ENCODE data around the gene PRELID3B. TPM values are rescaled to one million over a fixed set of nuclear protein-coding genes. Genes with fewer than 3 reads are reported as not detected.

Gene PRELID3B
- total RNA-seq, 6 experiments from 2014 or later = 16.3 to 37.5 (median 23.3) TPM

DNA sequence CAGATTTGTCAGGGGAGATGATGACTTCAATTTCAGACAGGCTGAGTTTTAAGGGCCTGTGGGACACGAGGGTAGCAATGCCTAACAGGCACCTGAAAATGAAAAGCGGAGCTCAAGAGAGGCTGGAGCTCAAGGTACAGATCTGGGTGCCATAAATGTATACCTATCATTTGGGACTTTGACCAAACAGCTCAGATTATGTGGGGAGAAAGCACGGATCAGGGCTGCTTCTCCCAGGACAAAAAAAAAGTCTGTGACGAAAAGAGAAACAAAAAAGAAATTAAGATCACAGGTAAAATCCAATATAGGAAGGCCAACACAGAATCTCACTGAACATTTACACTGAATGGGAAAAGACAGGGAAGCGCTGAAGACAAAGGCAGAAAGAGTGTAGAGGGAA, 1.9 kb downstream of the PRELID3B start:
- peaks cover 0 to 28% (median 7%) of the 10 kb centered on the region in 4 donors for H3K4me1 ChIP-seq
- intact Hi-C loops (cut with DNase I) = loop anchor here (10.0 kb wide), 2 partner anchors 146 to 156 kb away; no protein-coding TSS in a partner anchor
- no peak for ATAC-seq
- TF ChIP-seq POLR2A (IDR thresholded peaks at IDR 0.05) = no peak
- TF ChIP-seq, protein P1, sequence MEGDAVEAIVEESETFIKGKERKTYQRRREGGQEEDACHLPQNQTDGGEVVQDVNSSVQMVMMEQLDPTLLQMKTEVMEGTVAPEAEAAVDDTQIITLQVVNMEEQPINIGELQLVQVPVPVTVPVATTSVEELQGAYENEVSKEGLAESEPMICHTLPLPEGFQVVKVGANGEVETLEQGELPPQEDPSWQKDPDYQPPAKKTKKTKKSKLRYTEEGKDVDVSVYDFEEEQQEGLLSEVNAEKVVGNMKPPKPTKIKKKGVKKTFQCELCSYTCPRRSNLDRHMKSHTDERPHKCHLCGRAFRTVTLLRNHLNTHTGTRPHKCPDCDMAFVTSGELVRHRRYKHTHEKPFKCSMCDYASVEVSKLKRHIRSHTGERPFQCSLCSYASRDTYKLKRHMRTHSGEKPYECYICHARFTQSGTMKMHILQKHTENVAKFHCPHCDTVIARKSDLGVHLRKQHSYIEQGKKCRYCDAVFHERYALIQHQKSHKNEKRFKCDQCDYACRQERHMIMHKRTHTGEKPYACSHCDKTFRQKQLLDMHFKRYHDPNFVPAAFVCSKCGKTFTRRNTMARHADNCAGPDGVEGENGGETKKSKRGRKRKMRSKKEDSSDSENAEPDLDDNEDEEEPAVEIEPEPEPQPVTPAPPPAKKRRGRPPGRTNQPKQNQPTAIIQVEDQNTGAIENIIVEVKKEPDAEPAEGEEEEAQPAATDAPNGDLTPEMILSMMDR (IDR thresholded peaks at IDR 0.05) = no peak
- no peaks in the 10 kb centered on the region for H3K9me3 ChIP-seq
- no peak for DNase-seq
- no peaks in the 10 kb centered on the region for H3K27me3 ChIP-seq
- H3K36me3 ChIP-seq = peaks cover 14 to 26% (median 20%) of the 10 kb centered on the region in 4 donors
- H3K4me3 ChIP-seq = no peak overlapping the region
- 86% methylated on average over 5 of the region's 5 CpGs for WGBS (ENCODE audit: insufficient coverage, low coverage, low lambda C conversion rate, missing lambda C conversion rate)
- no peak overlapping the region for H3K27ac ChIP-seq

DNA sequence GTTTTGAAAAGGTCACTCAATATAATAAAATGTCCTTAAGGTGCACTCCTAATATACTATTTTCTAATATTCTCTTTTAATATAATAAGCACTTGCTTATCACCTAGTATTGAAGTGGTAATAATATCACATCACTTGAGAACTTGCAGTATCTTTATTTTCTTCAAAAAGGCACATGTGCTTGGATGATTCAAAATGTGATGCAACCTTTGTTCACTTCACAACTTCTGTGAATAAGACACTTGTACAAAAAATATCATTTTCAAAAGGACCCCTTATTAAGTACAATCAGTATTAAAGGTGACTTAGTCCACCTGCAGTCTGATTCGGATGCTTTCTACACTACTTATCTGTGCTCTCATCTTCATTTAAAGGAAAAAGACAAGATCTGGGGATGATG, 3.4 kb downstream of the PRELID3B start:
- Histone ChIP-seq H3K36me3 (peaks cover 15 to 40% (median 24%) of the 10 kb centered on the region in 4 donors), H3K4me1 (peaks cover 0 to 28% (median 7%) of the 10 kb centered on the region in 4 donors), H3K4me3 (no peak overlapping the region), H3K27ac (no peak overlapping the region), H3K27me3 (no peaks in the 10 kb centered on the region), H3K9me3 (no peaks in the 10 kb centered on the region)
- intact Hi-C loops (cut with DNase I) = no loop called here
- DNase-seq (no peak), ATAC-seq (no peak)
- no peak for TF ChIP-seq POLR2A (IDR thresholded peaks at IDR 0.05)
- TF ChIP-seq, protein P1 (IDR thresholded peaks at IDR 0.05) = no peak
- WGBS (ENCODE audit: insufficient coverage, low coverage, low lambda C conversion rate, missing lambda C conversion rate) = 50% methylated on average over 1 of the region's 1 CpG

DNA sequence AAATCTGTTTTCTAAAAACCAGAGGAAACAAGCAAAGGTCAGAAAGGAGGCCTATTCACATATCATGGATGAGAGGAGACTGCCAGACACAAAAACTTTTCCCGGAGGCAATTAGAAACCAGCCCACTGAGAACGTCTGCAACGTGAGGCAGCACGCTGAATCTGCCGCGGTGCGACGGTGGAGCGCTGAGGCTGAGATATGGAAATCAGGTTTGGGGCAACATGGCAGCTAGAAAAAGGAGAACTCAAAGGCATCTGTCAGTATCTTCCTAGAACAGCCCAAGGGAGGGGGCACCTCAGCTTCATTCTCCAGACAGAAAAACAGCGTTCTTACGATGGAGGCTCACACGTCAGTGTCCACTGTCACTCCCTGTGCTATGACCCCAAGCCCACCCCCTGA, 5.2 kb downstream of the PRELID3B start:
- 89% methylated on average over 9 of the region's 12 CpGs for WGBS (ENCODE audit: insufficient coverage, low coverage, low lambda C conversion rate, missing lambda C conversion rate)
- DNase-seq = no peak
- intact Hi-C loops (cut with DNase I) = no loop called here
- peaks cover 15 to 41% (median 24%) of the 10 kb centered on the region in 4 donors for H3K36me3 ChIP-seq
- TF ChIP-seq, protein P1 (IDR thresholded peaks at IDR 0.05) = no peak
- no peak for TF ChIP-seq POLR2A (IDR thresholded peaks at IDR 0.05)
- H3K4me1 ChIP-seq = peaks cover 0 to 30% (median 5%) of the 10 kb centered on the region in 4 donors
- H3K27ac ChIP-seq = no peak overlapping the region
- H3K9me3 ChIP-seq = no peaks in the 10 kb centered on the region
- no peak for ATAC-seq
- no peaks in the 10 kb centered on the region for H3K27me3 ChIP-seq
- H3K4me3 ChIP-seq = no peak overlapping the region

DNA sequence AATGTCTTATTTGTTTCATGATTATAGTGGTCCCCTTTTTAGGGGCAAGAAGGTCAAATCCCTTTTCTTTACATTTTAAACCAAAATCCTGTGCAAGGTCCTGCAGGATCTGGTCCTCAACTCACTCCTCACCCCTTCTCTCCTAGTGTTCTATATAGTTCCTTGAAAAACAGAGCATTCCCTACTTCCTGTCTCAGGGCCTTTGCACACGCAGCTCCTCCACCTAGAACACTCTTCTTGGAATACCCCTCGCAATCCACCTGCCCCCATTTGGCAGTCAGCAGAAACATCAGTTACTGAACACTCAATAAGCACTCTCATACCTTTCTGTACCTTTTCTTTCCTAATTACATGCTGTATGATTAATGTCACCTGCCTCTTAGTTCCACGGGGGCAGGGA, 7.2 kb downstream of the PRELID3B start:
- ATAC-seq (no peak), DNase-seq (no peak)
- Histone ChIP-seq H3K9me3 (no peaks in the 10 kb centered on the region), H3K27me3 (no peaks in the 10 kb centered on the region), H3K36me3 (peaks cover 15 to 41% (median 24%) of the 10 kb centered on the region in 4 donors), H3K27ac (no peak overlapping the region), H3K4me1 (peaks cover 0 to 25% (median 10%) of the 10 kb centered on the region in 4 donors), H3K4me3 (no peak overlapping the region)
- intact Hi-C loops (cut with DNase I) = no loop called here
- WGBS (ENCODE audit: insufficient coverage, low coverage, low lambda C conversion rate, missing lambda C conversion rate) = 96% methylated on average over 3 of the region's 3 CpGs
- TF ChIP-seq POLR2A (IDR thresholded peaks at IDR 0.05) = no peak
- TF ChIP-seq, protein P1 (IDR thresholded peaks at IDR 0.05) = no peak

Data from right lobe of liver (tissue), 6 donors.